HG03457 (cell line): ENCODE results near the gene IST1.
"Not testable (repeated sequence)": the region's sequence is repeated elsewhere in the genome, so short reads cannot be mapped to it uniquely, and the experiment has no call there.

Source experiments
- ATAC-seq: cut with Tn5 transposase; IDR thresholded peaks from one replicate; pipeline ENCODE4 v1.9.1; 2021; ENCODE audit warnings: moderate number of reproducible peaks; ENCODE audit not compliant: unreplicated experiment

Gene IST1

GRCh38 chr16:71880176-71880575, 15.2 kb upstream of the IST1 start:
- ATAC-seq = no peak

GRCh38 chr16:71882505-71883167, 12.7 kb upstream of the IST1 start:
- peak; percentile 28 for ATAC-seq

DNA sequence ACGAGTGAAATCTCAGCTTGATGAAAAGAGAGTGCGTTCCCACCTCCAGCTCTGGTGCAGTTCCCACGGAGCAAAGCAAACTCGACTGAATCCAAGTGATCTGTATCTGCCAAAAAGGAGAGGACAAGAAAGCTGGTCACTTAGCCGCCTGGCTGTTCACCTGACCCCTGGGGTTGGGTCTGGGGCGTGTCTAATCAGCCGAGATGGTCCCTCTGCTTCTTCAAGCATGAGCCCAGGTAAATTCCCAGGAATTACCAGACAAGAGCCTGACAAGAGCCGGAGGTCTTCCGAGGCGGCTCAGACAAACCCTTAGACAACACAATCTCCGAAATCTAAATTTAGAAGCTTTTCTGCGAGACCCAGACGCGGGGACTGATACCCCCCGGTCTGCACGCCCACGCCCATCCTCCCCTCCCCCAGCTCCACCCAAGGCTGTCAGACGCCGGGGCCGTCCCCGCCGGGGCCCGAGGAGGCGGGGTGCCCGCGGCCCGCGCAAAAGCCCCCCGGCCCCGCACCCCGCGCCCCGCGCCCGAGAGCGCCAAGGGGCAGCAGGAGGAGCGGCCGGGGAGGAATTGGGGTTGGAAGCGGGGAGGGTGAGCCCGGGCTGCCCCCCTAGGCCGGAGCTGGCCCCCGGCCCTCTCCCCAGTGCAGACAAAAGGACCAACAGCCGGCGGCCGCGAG, 12.0 kb upstream of the IST1 start:
- peak; percentile 31 for ATAC-seq

DNA sequence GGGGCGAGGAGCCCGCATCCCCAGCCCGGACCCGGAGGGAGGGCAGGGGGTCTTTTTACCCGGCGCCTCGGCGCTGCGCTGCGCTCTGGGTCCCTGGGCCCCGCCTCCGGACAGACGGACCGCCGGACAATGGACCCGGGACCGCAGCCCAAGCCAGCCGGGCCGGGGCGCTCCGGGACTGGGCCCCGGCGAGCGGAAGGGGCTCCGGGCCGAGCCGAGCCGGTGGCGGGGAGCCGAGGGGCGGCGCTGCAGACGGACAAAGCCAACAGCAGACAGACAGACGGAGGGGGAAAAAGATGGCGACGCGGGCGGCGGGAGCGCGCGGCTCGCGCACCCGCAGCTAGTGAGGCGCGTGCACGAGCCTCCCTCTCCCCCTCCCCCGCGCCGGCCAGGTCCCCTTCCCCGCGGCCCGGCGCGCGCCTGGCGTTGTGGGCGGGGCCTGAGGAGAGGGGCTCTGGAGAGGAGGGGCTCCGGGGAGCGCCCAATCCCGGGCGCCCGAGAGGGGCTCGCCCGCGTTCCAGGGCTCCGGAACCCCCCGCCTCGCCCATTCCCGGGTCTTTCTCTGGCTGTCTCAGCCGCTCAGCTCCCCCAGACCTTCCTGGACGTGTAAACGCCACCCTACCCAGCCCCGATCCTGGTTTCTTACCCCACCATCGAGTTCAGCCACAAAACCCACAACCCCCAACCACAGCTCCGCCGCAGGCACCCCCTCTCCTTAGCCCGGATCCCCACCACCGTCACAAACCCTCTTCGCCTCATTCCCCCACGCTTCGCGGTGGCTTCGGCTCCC, 11.3 kb upstream of the IST1 start, which contains the start of gene ZNF821:
Gene ZNF821, minus strand, starts transcription at position 334 of the 790 bp plus-strand sequence. CDS start 4,236 bp downstream, outside the sequence.
- ATAC-seq = peak; percentile 25

GRCh38 chr16:71885261-71885650, 10.1 kb upstream of the IST1 start:
- ATAC-seq = no peak

GRCh38 chr16:71889147-71889546, 6.2 kb upstream of the IST1 start:
- ATAC-seq = no peak

DNA sequence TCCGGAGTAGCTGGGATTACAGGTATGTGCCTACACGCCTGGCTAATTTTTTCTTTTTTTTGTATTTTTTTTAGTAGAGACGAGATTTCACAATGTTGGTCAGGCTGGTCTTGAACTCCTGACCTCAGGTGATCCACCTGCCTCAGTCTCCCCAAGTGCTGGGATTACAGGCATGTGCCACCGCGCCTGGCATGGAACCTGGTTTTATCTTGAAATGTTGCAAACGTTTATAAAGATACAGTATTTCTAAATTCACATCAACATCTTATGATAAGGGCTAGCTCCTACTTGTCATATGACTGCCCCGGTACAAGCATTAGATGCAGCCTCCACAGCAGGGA, 1.5 kb upstream of the IST1 start:
- ATAC-seq = no peak

GRCh38 chr16:71894229-71894920, 956 bp upstream of the IST1 start:
- ATAC-seq = peak; percentile 12

DNA sequence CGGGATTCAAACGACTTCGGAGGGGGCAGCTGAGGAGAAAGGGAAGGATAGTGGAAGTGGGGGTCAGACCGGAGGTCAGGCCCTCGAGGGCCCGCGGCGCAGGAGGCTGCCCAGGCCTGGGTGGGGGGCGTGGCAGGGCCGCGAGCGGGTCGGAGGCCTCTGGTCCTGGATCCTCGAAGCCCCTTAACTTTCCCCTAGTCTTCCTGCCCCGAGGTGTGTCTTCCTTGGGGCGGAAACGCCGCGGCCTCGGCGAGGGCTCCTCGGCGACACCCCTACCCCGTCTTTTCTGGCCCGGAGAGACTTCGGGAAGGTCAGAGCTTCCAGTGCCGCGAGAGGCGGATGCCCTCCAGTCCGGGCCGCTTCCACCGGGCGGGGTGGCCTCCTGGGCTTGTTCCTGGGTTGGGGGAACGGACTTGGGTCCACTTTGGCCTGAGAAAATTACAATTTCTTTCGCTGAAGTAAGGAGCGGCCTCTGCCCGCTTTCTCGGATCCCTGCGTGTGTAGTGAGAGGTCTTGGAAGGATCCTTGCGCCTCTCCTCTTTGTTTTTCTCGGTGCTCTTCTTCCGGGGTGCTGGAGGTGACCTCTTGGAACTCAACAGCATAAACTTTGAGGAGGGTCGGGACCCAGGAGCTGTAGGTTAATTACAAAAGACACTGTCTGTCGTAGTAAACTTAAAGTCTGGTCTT, 491 bp downstream of the IST1 start:
- peak; percentile 31 for ATAC-seq

DNA sequence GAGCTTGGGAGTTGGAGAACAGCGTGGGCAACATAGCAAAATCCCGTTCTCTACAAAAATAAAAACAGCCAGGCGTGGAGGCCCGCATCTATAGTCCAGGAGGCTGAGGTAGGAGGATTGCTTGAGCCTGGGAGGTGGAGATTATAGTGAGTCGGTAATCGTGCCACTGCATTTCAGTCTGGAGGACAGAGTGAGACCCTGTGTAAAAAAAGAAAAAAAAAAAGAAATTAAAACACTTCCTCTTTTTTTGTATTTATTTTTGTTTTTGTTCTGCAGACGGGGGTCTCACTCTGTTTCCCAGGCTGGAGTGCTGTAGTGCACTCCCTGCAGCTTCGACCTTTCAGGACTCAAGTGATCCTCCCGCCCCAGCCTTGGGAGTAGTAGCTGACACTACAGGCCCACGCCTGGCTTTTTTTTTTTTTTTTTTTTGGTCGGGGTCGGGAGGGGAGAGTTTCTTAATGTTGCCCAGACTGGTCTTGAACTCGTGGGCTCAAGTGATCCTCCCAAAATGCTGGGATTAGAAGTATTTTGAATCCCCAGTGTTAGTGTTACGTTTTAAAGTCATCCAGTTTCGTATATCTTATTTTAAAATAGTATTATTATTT, 1.5 kb downstream of the IST1 start:
- no peak for ATAC-seq

DNA sequence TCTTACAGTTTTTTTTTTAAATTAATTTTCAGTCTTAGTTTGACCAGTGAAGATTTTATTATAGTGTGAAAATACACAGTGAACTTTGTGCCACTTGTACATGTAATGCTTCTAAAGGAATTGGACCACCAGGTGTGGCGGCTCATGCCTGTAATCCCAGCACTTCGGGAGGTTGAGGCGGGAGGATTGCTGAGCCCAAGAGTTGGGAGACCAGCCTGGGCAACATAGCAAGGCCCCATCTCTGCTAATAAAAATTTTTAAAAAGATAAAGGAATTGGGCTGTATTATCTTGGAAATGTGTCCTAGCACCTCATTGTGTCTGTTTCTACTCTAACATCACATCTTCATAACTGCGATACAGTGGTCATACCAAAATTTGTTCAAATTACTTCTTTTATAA, 3.8 kb downstream of the IST1 start:
- ATAC-seq = no peak

- no peak for ATAC-seq
Observed at GRCh38 chr16:71902656-71903365, 7.5 kb downstream of the IST1 start.

DNA sequence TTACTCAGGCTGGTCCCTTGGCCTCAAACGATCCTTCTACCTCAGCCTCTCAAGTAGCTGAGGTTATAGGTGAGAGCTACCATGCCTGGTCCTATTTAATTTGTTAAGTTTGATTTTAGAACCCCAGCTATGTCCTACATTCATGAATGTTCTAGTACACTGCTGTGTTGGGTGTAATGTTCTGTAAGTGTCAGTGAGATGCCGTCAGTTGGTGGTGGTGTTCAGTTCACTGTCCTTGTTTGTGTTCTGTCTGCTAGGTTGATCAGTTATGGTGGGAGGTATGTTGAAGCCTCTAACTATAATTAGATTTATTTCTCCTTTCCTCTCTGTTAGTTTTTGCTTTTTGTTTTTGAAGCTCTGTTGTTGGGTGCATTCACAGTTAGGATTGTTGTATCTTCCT, 8.3 kb downstream of the IST1 start:
- ATAC-seq = no peak

DNA sequence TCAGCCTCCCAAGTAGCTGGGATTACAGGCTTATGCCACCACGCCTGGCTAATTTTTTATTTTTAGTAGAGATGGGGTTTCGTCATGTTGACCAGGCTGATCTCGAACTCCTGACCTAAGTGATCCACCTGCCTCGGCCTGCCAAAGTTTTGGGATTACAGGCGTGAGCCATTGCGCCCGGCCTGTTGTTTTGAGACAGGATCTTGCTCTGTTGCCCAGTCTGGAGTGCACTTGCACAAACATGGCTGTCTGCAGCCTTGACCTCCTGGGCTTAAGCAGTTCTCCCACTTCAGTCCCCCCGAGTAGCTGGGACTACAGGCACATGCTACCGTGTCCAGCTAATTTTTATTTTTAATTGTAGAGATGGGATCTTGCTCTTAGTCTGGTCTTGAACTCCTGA, 8.9 kb downstream of the IST1 start:
- no peak for ATAC-seq

- not testable (repeated sequence) for ATAC-seq
Observed at GRCh38 chr16:71905765-71906164, 10.4 kb downstream of the IST1 start.

DNA sequence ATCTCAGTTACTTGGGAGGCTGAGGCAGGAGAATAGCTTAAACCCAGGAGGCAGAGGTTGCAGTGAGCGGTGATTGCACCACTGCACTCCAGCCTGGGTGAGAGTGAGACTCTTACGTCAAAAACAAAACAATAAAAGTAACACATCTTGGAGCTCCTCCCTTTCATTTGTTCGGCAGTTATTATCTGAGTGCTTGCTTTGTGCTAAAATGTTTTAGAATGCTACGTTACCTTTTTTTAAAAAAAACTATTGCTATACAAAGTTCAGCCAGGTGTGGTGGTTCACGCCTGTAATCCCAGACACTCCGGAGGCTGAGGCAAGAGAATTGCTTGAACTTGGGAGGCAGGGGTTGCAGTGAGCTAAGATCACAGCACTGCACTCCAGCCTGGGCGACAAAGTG, 15.8 kb downstream of the IST1 start:
- ATAC-seq = no peak

- ATAC-seq = no peak
Observed at GRCh38 chr16:71912534-71913275, 17.4 kb downstream of the IST1 start.

- no peak for ATAC-seq
Observed at GRCh38 chr16:71914802-71915201, 19.5 kb downstream of the IST1 start.

DNA sequence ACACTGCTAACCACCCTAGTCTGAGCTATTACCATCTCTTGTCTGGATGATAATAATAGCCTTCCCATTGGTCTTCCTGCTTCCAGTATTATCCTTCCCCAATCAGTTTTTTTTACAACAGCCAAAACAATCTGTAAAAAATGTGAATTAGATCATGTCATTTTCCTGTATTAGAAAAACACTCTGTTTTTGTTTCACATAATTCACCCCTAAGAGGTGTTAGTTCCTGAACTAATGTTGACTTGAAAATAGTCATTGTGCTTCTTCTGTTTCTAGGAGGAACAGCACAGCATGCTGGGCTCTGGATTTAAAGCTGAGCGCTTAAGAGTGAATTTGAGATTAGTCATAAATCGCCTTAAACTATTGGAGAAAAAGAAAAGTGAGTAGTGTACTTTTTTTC, 20.0 kb downstream of the IST1 start:
- ATAC-seq = no peak
